ENCODE results near the gene GPS1.

GPS1 gene

DNA sequence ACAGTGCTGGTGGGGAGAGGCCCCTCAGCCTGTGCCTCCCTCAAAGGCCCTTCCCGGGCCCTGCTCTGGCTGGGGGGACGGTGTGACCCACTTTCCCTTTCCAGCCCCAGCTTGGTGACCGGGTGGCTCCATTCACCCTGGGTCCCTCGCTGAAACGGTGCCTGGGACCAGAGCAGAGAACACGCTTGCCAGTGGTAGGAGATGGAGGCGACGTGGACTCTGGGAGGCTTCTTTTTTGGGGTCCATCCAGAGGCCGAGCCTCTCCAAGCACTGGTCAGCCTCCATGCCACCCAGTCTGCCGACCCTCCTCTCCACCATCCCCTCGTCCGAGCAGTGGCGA lies 36.8 kb upstream of the GPS1 start:
- DNase-seq (ENCODE audit: low spot score), result no peak

DNA sequence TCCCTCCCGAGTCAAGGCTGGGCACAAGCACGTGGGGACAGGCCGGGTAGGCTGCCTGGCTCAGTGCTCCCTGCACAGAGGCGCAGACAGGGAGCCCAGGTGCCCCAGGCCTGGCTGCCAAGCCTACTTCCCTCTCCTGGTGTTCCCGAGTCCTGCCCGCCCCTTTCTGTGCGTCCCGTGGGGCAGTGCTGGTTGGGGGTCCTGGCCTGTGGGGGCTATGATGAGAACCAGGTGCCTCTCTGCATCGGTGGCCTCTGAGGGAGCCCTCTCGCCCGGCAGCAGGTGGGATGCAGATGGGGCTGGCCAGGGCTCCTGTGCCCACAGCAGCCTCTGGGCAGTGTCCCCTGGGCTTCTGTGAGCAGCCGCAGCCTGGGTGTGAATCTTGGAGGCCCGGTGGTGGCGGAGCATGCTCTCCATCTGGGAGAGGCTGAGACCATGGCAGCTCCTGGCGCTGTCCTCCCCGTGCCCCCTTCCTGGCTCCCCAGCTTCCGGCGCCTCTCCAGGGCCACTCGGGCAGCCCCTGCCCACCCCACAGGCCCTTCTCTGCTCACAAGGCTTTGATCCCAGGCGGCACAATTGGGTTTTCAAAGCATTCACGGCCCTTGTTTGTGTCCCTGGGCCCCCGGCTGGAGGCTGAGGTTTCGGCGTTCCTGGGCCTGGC lies 36.3 kb upstream of the GPS1 start:
- DNase-seq (ENCODE audit: low spot score), result no peak

DNA sequence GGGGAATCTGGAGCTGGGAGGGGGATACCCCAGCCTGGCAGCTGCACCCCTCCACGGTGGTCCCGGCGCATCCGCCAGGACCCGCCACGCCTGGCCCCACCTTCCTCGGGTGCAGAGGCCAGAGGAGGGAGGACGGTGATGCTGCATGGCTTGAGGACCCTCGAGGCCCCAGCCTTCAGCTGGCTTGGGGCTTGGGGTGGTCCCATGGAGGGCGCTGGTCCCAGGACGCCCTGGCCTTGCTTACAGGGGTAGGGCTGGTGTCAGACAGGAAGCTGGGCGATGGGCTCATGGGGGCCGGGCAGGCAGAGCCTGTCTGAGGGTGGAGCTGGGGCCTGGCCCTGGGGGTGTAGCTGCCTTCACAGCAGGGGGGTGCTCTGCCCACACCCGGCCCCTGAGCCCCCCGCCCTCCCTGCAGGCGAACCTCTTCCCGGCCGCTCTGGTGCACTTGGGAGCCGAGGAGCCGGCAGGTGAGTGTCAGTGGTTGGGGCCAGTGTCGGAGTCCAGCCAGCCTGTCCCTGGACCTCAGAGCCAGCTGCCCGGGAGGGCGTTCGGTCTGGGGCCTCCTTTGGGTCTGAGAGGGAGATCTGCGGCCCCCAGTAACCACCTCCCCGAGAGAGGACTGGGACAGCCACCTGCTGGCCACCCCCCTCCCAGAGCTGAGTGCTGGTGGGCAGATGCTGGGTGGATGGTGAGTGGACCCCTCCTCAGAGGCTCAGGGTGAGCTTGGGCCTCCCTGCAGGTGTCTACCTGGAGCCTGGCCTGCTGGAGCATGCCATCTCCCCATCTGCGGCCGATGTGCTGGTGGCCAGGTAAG lies 35.4 kb upstream of the GPS1 start:
- DNase-seq (ENCODE audit: low spot score), result no peak

DNA sequence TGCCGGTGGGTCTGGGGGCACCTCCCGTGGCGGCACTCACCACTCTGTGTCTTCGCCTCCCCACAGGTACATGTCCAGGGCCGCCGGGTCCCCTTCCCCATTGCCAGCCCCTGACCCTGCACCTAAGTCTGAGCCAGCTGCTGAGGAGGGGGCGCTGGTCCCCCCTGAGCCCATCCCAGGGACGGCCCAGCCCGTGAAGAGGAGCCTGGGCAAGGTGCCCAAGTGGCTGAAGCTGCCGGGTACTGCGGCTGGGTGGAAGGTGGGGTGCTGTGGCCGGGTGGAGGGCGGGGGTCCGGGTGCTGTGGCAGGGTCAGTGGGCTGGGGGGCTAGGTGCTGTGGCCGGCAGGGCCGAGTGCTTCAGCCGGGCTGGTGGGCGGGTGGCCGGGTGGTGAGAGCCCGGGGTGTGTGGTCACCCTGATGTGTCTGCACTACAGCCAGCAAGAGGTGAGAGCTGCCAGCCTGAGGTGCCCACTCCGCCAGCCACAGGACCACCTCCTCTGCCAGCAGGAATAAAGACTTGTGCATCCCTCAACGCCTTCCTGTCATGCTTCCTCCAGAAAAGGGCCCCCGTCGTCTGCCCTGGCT lies 34.7 kb upstream of the GPS1 start:
- no peak for DNase-seq (ENCODE audit: low spot score)

DNA sequence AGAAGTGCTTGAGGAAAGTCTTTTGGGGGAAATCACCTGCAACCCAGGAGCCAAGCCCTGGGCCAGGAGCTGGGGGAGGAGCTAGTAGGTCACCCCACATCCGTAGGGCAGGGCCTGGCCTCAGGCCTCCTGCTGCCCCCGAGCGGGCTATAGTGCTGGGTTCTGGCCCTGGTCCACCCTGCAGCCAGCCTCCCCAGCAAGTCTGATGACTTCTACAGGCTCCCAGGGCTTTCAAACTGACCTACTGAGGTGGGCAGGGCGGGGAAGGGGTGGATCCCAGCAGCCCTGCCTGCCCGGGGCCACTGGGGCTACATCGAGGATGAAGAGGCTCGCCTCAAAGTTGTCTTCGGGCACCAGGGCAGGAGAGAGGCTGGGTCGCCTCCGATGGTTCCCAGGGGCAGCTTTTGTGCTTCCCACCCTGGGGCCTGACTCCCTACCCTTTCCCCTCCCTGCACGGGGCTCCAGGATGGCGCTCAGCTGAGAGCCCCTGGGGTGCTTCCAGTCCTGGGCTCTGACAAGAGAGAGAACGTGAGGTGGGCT lies 34.0 kb upstream of the GPS1 start:
- no peak for DNase-seq (ENCODE audit: low spot score)

DNA sequence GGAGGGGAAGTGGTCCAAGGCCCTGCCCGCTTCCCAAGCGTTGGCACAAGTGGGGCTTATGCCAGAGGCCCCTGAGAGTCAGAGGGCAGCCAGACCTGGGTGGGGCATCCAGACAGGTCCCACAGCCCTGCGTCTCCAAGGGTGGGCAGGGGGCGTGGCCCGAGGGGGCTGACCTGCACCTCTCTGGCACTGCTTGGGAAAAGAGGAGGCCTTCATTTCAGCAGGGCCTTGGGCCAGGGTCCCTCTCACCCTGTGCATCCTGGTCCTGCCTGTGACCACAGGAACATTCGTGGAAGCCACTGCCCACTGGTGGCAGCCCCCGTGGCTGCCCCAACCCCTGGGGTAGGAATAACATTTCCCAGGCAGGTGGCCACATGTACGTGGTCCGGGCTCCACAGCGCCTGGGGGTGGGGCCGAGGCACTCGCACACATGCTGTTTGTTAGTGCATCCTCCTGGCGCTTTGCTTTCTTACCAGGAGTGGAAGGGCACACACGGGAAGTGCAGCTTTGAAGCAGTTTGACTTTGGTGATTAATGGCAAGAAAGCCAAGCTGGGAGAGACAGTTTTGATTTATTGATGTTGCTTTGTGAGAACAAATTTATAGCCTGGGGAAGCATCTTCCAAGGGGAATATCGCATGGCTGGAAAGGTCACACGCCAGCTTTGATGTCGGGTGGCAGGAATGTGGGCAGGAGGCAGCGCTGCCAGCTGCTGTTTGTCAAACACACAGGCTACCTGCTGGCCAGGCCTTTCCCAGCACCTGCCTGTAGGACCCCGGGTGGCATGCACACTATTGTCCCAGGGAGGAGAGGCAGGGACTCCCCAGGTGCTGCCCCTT lies 33.3 kb upstream of the GPS1 start:
- DNase-seq (ENCODE audit: low spot score), result no peak

DNA sequence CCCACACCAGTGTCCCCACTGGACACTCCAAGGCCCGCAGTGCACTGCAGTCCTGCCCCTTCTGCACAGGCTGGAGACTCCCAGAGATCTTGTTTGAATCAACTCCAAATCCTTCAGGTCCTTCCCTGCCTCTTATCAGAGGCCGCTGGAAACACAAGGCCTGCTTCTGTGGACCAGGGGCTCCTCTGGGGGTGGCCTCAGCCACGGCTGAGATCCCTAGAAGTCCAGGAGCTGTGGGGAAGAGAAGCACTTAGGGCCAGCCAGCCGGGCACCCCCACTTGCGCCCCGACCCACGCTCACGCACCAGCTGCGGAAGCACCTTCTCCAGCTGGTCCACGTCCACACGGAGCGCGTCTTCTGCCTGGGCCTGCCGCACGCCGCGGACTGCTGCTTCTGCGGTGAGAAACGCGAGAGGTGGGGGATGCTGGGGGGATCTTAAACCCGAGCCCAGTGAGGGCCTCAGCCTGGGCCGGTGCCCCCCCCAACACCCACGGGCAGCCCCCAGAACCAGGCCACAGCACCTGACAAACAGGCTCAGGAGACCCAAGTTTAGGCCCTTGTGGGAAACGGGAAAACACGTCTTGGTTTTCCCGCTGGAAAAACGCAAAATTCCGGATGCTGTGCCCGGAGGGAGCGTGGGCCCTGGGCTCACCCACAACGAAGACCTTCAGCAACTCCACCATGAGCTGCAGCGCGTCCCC lies 32.6 kb upstream of the GPS1 start:
- DNase-seq (ENCODE audit: low spot score), result no peak

DNA sequence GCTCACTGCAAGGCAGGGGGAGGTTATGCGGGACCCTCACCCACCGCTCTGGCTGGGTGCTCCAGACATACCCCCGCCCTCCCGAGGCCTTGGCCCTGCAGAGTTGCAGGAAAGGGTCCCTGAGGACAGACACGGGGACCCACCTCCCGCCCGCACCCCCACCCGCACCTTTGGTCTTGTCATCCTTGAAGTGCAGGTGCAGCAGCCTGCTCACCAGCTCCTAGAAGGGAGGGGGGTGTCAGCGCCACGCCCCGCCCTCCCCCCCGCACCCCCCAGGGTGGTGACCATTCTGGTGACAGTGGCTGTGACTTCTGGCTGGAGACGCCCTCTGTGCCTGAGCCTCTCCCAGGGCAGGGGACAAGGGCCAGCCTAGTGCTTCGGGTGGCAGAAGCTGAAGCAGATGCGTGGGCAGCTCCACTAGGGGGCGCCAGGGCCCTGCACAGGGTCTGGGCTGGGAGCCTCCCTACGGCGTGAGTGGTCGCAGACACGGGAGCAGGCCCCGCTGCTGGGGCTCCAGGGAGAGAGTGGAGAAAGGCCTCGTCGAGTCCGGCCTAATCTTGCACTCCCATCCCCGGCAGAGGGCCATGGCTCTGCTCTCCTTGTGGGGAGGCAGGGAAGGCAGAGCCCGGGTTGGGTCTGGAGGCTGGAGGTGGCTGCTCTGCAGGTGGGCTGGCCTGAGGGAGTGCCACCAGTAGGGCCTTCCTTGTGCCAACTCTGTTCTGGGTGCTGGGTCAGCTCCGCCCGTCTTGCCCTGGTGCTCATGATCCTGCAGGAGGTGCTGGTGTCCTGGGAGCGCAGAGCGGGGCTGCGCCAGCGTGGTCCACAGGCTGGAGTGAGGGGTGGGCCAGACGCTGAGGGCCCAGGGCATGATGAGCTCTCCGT lies 31.8 kb upstream of the GPS1 start:
- peak; percentile 63 for DNase-seq (ENCODE audit: low spot score)

DNA sequence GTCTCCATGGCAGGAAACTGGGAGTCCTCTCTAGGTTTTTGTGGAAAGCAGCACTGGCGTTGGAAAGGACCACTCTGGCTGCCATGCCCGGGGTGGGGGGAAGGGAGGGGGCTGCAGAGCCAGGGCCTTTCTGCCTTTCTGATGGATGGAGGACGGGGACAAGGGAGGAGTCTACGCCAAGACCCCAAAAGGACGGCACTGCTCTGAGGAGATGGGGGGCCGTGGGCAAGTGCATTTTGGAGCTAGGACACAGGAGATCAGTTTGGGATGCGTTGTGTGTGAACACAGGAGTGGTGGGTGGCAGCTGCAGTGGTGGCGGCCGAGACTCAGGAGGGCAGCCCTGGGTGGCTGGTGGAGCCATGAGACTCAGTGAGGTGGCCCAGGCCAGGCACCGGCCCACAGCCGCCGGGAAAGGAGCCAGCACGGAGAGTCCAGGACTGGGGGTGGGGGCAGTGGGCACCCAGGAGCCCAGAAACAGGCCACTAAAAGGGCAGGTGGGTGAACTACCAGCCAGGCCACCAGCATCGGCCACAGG lies 31.1 kb upstream of the GPS1 start:
- no peak for DNase-seq (ENCODE audit: low spot score)

DNA sequence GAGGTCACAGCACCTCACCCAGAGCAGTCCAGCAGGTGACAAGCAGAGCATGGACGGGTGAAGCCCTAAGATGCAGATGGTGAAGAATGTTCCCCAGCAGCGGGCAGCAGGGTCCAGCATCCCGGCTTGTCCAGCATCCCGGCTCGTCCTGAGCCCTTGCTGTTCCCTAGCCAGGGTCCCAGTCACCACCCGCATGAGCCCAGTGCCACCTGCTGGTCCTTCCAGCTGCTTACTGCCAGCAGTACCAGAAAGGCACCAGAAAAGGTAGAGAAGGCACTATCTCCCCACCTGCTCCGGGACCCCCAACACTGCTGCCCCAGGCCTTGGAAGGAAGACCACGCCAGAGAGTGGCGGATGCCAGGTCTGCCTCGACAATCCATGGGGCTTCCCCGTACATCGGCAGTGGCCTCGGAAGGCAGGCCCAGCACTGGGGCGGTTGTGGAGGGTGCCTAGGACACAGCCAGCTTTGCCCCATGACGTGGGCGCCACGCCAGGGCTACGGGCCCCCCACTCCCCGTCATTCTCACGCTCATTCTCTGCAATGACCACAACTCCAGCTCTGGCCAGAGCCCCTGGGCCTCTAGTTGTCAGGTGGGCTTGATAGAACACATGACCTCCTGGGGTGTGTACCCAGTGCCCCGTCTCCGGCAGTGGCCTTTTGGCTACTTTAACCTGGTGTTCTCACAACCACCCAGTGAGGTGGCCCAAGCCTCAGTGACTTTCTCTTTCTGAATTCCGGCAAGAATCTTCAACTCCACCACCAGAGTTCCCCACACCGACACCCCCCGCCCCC lies 30.4 kb upstream of the GPS1 start:
- DNase-seq (ENCODE audit: low spot score), result peak; percentile 59

DNA sequence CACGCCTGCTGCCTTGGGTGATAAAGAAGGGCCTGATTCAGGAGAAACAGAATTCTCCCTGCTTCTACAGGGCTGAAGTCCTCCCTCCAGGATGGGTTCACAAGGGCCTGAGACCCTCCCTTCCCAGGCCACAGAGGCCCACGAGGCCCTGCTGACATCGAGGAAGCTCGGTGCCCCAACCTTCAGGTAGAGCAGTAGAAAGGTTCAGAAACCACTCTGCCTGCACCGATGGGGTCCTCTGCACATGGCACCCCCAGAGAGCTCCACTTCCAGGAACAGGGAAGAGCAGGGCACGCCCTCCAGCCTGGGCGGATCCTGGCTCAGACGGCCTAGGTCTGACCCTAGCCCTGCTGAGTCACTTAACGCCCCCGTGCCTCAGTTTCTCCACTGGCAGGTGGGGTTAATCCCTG lies 29.8 kb upstream of the GPS1 start:
- DNase-seq (ENCODE audit: low spot score), result no peak

DNA sequence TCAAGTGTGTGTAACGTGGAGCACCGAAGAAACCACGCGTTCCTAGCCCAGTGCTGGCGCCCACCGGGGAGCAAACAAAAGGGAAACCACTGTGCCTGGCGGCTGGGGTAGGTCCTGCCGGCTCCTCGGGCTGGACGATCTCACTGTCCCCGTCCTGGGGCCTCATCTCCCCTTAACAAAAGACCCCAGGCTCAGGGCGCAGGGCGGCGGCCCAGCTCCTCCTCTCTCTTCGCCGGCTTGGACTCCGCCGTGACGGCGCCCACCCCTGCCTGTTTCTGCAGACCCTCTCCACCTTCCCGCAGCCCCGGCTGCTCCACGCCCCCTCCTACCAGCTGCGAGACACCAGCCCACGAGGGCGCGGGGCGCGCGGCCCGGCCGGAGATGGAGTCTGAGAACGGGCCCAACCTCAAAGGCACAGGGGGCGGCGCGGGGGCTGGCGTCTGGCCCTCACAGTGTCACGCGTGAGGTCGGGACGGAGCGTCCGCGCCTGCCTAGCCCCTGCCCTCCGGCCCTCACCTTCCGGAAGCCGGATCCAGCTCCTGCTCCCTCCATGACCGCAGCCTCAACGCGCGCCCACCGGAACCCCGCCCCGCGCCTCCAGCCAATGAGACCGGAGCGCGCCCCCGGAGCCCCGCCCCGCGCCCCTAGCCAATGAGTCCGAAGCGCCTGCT lies 29.3 kb upstream of the GPS1 start, which contains the start of gene CENPX:
TSS of gene CENPX (minus strand) at position 569 of the 671 bp plus-strand sequence. CDS start at position 552, 17 bp downstream.
- DNase-seq (ENCODE audit: low spot score), result no peak

DNA sequence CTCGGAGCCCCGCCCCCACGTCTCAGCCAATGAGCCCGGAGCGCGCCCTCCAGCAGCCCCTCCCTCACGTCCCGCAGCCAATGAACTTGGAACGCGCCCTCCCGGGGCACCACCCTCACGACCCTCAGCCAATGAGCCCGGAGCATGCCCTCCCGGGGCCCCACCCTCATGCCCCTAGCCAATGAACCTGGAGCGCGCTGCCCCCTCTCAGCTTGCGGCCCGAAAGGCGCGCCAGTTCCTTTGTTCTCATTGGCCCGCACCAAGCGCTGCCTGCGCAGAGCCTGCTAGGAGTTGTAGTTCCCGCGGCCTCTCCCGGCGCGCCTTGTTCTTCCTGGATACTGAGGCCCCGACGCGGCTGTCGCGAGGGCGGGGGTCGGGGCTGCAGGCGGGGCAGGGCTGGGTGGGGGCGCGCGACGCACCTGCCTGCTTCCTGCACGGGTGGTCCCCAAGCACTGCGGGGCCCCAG lies 28.7 kb upstream of the GPS1 start, which contains the start of gene LRRC45:
TSS of gene LRRC45 (plus strand) at position 325 of the 466 bp plus-strand sequence. CDS start 339 bp downstream, outside the sequence.
- DNase-seq (ENCODE audit: low spot score), result peak; percentile 99

DNA sequence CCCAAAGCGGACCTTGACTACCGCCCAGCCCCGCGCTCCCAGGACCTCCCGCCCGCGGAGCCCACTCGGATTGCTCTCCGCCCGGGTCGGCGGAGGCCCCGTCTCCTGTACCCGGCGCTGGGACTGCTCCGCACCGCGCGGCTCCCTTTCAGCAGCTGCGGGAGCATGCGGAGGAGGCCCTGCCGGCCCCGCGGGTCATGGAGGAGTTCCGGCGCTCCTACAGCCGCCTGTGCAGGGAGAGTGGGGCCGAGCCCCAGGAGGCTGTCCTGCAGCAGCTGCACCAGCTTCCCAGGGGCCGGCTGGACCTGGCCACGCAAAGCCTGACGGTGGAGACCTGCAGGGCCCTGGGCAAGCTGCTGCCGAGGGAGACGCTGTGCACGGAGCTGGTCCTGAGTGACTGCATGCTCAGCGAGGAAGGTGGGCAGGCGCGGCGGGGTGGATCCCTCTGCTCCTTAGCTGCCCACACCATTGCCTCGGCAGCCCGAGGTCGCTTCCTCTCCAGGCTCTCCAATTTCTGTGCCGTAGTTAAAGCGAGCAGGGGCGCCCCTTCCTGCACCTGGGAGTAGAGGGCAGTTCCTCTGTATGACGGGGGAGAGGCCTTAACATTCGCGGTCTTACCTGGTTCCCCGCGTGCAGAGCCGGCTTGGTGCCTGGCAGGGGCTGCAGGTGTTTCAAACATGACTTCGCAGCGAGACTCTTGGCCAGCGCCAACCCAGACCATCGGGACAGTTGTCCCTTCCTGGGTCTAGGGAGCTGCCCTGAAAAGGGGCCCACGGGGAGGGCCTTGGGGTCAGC lies 28.1 kb upstream of the GPS1 start:
- DNase-seq (ENCODE audit: low spot score), result no peak

DNA sequence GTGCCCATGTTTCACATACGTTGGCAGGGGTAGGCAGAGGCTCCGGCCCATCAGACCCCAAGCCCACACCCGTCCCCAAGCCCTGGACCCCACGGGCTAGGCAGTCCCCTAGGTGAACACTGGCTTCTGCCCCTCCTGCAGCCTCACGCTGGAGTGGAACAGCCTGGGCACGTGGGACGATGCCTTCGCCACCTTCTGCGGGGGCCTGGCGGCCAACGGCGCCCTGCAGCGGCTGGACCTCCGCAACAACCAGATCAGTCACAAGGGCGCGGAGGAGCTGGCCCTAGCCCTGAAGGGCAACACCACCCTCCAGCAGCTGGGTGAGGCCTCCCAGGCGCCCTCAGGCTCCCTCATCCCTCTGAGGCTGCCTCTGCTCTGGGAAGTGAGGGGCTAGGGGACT lies 26.8 kb upstream of the GPS1 start:
- no peak for DNase-seq (ENCODE audit: low spot score)

DNA sequence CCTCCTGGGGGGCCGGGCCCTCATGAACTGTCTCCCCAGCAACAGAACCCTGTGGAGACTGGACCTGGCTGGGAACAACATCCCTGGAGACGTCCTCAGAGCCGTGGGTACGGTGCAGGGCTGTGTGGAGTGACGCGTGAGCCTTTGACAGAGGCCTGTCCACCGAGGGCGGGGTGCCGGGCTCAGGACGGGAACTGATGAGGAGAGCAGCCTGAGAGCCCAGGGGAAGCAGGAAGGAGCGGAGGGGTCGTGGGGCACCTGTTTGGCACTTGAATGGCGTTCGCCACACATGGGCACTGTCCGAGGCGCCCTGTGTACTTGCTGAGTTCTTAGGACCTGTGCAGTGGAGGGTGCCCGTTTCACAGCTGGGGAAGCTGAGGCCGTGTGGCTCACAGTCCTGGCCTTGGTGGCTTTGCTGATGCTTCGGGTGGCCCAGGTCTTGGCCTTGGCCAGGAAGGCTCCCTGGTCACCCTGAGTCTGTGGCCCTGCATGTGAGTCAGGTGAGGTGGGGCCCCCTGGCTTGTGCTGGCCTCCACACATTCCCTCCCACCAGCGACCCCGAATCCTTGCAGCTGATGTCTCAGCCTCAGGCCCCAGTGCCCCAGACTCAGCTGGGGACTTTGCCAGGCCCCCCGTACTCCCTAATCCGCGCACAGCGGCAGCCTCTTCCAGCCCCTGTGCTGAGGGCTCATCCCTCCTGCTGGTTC lies 26.1 kb upstream of the GPS1 start:
- DNase-seq (ENCODE audit: low spot score), result no peak

DNA sequence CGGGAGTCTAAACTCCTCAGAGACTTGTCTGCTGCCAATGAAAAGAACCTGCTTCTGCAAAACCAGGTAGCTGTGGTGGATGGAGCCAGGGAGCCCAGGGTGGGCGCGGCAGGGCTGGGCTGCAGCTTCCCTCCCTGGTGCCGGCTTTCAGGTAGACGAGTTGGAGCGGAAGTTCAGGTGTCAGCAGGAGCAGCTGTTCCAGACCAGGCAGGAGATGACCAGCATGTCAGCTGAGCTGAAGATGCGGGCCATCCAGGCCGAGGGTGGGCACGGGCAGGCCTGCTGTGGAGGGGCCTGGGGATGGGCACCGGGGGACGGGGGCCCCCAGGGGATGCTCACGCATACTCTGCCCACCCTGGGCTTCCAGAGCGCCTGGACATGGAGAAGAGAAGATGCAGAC lies 23.5 kb upstream of the GPS1 start:
- DNase-seq (ENCODE audit: low spot score), result no peak

Data from hematopoietic multipotent progenitor cell treated with erythropoietin and hydrocortisone succinate and interleukin-3 and kit ligand, for 15 days (in vitro differentiated cells).